ENCODE measurements around the gene STAB1. TPM values are rescaled to one million over a fixed set of nuclear protein-coding genes. Genes with fewer than 3 reads are reported as not detected.

STAB1 gene
- total and polyA plus RNA-seq, 2 of the 8 experiments (the other 6 are each of a cell fraction or from before 2014, with no cell fraction given) = 1.0 to 1.9 TPM

GRCh38 chr3:52525680-52526561, 30.8 kb downstream of the STAB1 start:
- CTCF ChIA-PET (ENCODE audit: partially characterized antibody) = interaction anchor here (0.5 to 2.0 kb wide), 7 partner anchors 8 to 295 kb away, joined by 3 to 6 read pairs (median 3); no protein-coding TSS in a partner anchor
- DNase-seq (ENCODE audit: low read depth in 1 of 2, low spot score in 2 of 2) = no peak
- FAIRE-seq = no peak
- TF ChIP-seq KDM4A (IDR thresholded peaks at IDR 0.05; ENCODE audit: low read depth, low read length, severe bottlenecking) (no peak), CHD2 (IDR thresholded peaks at IDR 0.05; ENCODE audit: low read length) (no peak), EGR1 (IDR thresholded peaks at IDR 0.05; ENCODE audit: borderline replicate concordance, low read depth, low read length) (no peak), CBX8 (IDR thresholded peaks at IDR 0.05; ENCODE audit: borderline replicate concordance, low read depth, low read length) (no peak), SIX5 (IDR thresholded peaks at IDR 0.05; ENCODE audit: low read depth, low read length) (no peak), E2F6 (IDR thresholded peaks at IDR 0.05) (no peak), KDM1A (IDR thresholded peaks at IDR 0.05; ENCODE audit: borderline replicate concordance, low read length) (no peak), EZH2 (IDR thresholded peaks at IDR 0.05; ENCODE audit: low read depth, low read length, severe bottlenecking) (no peak), USF2 (IDR thresholded peaks at IDR 0.05; ENCODE audit: low read length) (no peak)

More at GRCh38 chr3:52525680-52526561, 30.8 kb downstream of the STAB1 start:
- Histone ChIP-seq H2BK15ac (ENCODE audit: low read length) (no peak overlapping the region), H4K91ac (replicated peaks; ENCODE audit: insufficient read length, low read length) (no peak overlapping the region), H3K27ac (ENCODE audit: low read depth, low read length) (no peak overlapping the region), H3K18ac (ENCODE audit: extremely low read depth, low read length) (no peak overlapping the region), H2BK12ac (ENCODE audit: low read depth, low read length) (no peak overlapping the region), H2AK5ac (ENCODE audit: low read depth, low read length) (no peak overlapping the region), H2BK120ac (replicated peaks; ENCODE audit: low read depth, low read length) (no peak overlapping the region), H3K56ac (replicated peaks; ENCODE audit: insufficient read length, low read depth, low read length) (no peak overlapping the region), H3K9me3 (ENCODE audit: insufficient read depth in 2 of 2, low read depth in 1 of 2, low read length in 1 of 2) (no peaks in the 10 kb centered on the region), H4K5ac (ENCODE audit: insufficient read length, low read depth, low read length) (no peak overlapping the region), H3K4me2 (ENCODE audit: insufficient read depth in 1 of 2, low read depth in 2 of 2, low read length in 2 of 2) (no peak overlapping the region), H3K4me3 (ENCODE audit: extremely low read depth in 1 of 4, insufficient read depth in 2 of 4, low read depth in 3 of 4, low read length in 4 of 4) (no peak overlapping the region), H3K4me1 (replicated peaks in 1 of 4; ENCODE audit: control insufficient read depth in 3 of 4, insufficient read depth in 4 of 4, low read length in 3 of 4) (no peaks in the 10 kb centered on the region), H3K79me1 (ENCODE audit: low read depth, low read length) (peaks cover 21% of the 10 kb centered on the region), H3K23ac (ENCODE audit: insufficient read length) (no peak overlapping the region), H4K8ac (ENCODE audit: extremely low read depth, insufficient read depth, low read length) (no peak overlapping the region), H4K20me1 (replicated peaks in 1 of 2; ENCODE audit: control insufficient read depth in 1 of 2, insufficient read depth in 2 of 2, low read length in 2 of 2) (peaks cover 7 to 41% of the 10 kb centered on the region in 2 experiments), H3K27me3 (replicated peaks in 1 of 4; ENCODE audit: control insufficient read depth in 3 of 4, extremely low read depth in 1 of 4, insufficient read depth in 3 of 4, low read length in 3 of 4) (no peaks in the 10 kb centered on the region), H2BK5ac (ENCODE audit: low read depth, low read length) (no peak overlapping the region), H2BK20ac (ENCODE audit: low read length) (no peak overlapping the region), H2AFZ (ENCODE audit: low read length) (no peak overlapping the region), H3K36me3 (ENCODE audit: control insufficient read depth in 2 of 4, insufficient read depth in 4 of 4, low read length in 3 of 4) (peaks cover 27 to 68% (median 42%) of the 10 kb centered on the region in 4 experiments), H3K79me2 (ENCODE audit: control insufficient read depth in 1 of 2, insufficient read depth in 2 of 2, low read length in 2 of 2) (peaks cover 0 to 14% of the 10 kb centered on the region in 2 experiments; a peak in 1 of 4 replicates), H3K9ac (replicated peaks in 1 of 4; ENCODE audit: extremely low read depth in 1 of 4, low read depth in 3 of 4, low read length in 3 of 4) (no peak overlapping the region), H3K23me2 (ENCODE audit: low read depth, low read length) (no peaks in the 10 kb centered on the region), H3K4ac (replicated peaks; ENCODE audit: insufficient read length, low read depth, low read length) (no peak overlapping the region), H3K14ac (ENCODE audit: insufficient read length) (no peak overlapping the region)
- POLR2A ChIA-PET (ENCODE audit: partially characterized antibody) = interaction anchor here (1.5 to 2.0 kb wide), 4 partner anchors 10 to 35 kb away, joined by 5 to 7 read pairs (median 6); partner anchors contain the start of genes STAB1 and UQCC5
- 86% methylated on average over 9 of the region's 9 CpGs; no CpG with 5 or more reads in 1 of the 2 experiments for WGBS, 2 experiments (ENCODE audit: extremely low coverage in 1 of 2, insufficient coverage in 1 of 2, insufficient read length in 1 of 2, insufficient replicate concordance in 2 of 2, low coverage in 1 of 2, low lambda C conversion rate in 2 of 2, missing lambda C conversion rate in 1 of 2)
